HepG2 (cell line): ENCODE data around the gene GABRB3. TPM values are rescaled to one million over a fixed set of nuclear protein-coding genes. Genes with fewer than 3 reads are reported as not detected.

Experiments used
- ATAC-seq: fragments of 200-7000 bp; cut with Tn5 transposase; 3 replicates; pipeline ENCODE4 v1.9.1; 2020; ENCODE audit warnings: mild to moderate bottlenecking, moderate library complexity
- BruUV-seq: library from RNA; stranded (reverse); fragments of 400-500 nt; replicated peaks from 2 replicates; lab custom pipeline; 2021; lab: Mats Ljungman, UMichigan
- CTCF ChIA-PET: fragments of 300-600 bp; formaldehyde crosslinking; extraction: SDS; loops from one replicate; lab custom pipeline; 2021; ENCODE audit warnings: low total read pairs, inconsistent platforms, low intra/inter-chr PET ratio; lab: Yijun Ruan, JAX
- POLR2A ChIA-PET: fragments of 350-600 bp; sonication (Branson Sonifier 250); formaldehyde crosslinking; loops from one replicate; lab custom pipeline; 2020; ENCODE audit warnings: antibody characterized with exemption, inconsistent platforms; lab: Yijun Ruan, JAX
- DNase-seq: peaks from one replicate; pipeline ENCODE4 v3.0.0-alpha.2; 2015; ENCODE audit warnings: low spot score
- FAIRE-seq: peaks from 3 replicates; lab custom pipeline; 2011; peaks lifted over from hg19 to GRCh38; lab: Jason Lieb, UNC
- H2AFZ ChIP-seq: one replicate; pipeline ENCODE4 v1.6.1; 2011; ENCODE audit warnings: low read length, inconsistent platforms
- H3K27ac ChIP-seq: fragments of 300-600 bp; 3 replicates; pipeline ENCODE4 v1.8.0; 2011; ENCODE audit warnings: mixed run types, mild to moderate bottlenecking, mixed read lengths, low read length, inconsistent platforms; ENCODE audit not compliant: insufficient read depth; ENCODE audit errors: extremely low read length
- H3K27me3 ChIP-seq, 2 experiments: fragments of 200-600 bp in 1 of 2; 2 replicates in 1 of 2; 3 replicates in 1 of 2; pipeline versions ENCODE4 v1.6.0 to v1.8.0; 2011; ENCODE audit warnings: low read length in 2 of 2, mild to moderate bottlenecking in 2 of 2, moderate library complexity in 2 of 2, inconsistent platforms in 1 of 2; ENCODE audit not compliant: insufficient read depth in 2 of 2, control insufficient read depth in 1 of 2
- H3K36me3 ChIP-seq, 2 experiments: fragments of 200-600 bp in 1 of 2; replicated peaks in 1 of 2; 2 replicates in 1 of 2; 3 replicates in 1 of 2; pipeline versions ENCODE4 v1.5.1 to v1.8.0; 2011; ENCODE audit warnings: low read length in 2 of 2, inconsistent platforms in 1 of 2; ENCODE audit not compliant: insufficient read depth in 2 of 2, control insufficient read depth in 1 of 2
- H3K4me1 ChIP-seq: 2 replicates; pipeline ENCODE4 v1.5.1; 2012; ENCODE audit warnings: low read length, inconsistent platforms; ENCODE audit not compliant: insufficient read depth
- H3K4me2 ChIP-seq: 2 replicates; pipeline ENCODE4 v1.6.0; 2011; ENCODE audit warnings: low read depth, low read length, inconsistent platforms
- H3K4me3 ChIP-seq, 3 experiments: fragments of 200-600 bp in 1 of 3; sonication (generic), shearing (Covaris generic) in 1 of 3; replicated peaks in 1 of 3; 2 replicates each; pipeline ENCODE4 v1.5.1; 2011 to 2016; ENCODE audit warnings: low read length in 3 of 3, inconsistent platforms in 2 of 3, low read depth in 2 of 3, mild to moderate bottlenecking in 2 of 3, control low read depth in 1 of 3, mixed read lengths in 1 of 3; ENCODE audit not compliant: insufficient read depth in 1 of 3
- H3K79me2 ChIP-seq: one replicate; pipeline ENCODE4 v1.6.1; 2011; ENCODE audit warnings: low read length, inconsistent platforms; ENCODE audit not compliant: insufficient read depth
- H3K9ac ChIP-seq: 2 replicates; pipeline ENCODE4 v1.6.0; 2011; ENCODE audit warnings: mild to moderate bottlenecking, low read depth, low read length, inconsistent platforms; ENCODE audit not compliant: insufficient read depth
- H3K9me3 ChIP-seq: 2 replicates; pipeline ENCODE4 v1.5.1; 2012; ENCODE audit warnings: mild to moderate bottlenecking, low read length
- H4K20me1 ChIP-seq: 2 replicates; pipeline ENCODE4 v1.6.0; 2011; ENCODE audit warnings: inconsistent platforms, mild to moderate bottlenecking, low read length, moderate library complexity; ENCODE audit not compliant: insufficient read depth
- BRD4 ChIP-seq: sonication (generic); formaldehyde crosslinking; IDR thresholded peaks from 2 replicates; pipeline ENCODE4 v1.4.0; 2020; ENCODE audit warnings: missing genetic modification reagents
- DMAP1 ChIP-seq: IDR thresholded peaks from 2 replicates; pipeline ENCODE4 v1.6.1; 2016
- DR1 ChIP-seq: sonication (generic); formaldehyde crosslinking; IDR thresholded peaks from 2 replicates; pipeline ENCODE4 v1.8.0; 2021; ENCODE audit warnings: mild to moderate bottlenecking, missing genetic modification reagents, inconsistent platforms
- FIP1L1 ChIP-seq: fragments of 200-400 bp; formaldehyde crosslinking; IDR thresholded peaks from 2 replicates; pipeline ENCODE4 v1.6.1; 2018; ENCODE audit warnings: low read depth, mild to moderate bottlenecking, low read length, moderate library complexity, borderline replicate concordance; ENCODE audit not compliant: insufficient read depth
- KDM2A ChIP-seq: sonication (generic); formaldehyde crosslinking; IDR thresholded peaks from 2 replicates; pipeline ENCODE4 v1.4.0; 2020; ENCODE audit warnings: low read depth, missing genetic modification reagents, borderline replicate concordance
- PAWR ChIP-seq: sonication (generic); formaldehyde crosslinking; IDR thresholded peaks from 2 replicates; pipeline ENCODE4 v1.4.0; 2020; ENCODE audit warnings: missing genetic modification reagents, mild to moderate bottlenecking, borderline replicate concordance
- POLR2AphosphoS2 ChIP-seq: IDR thresholded peaks from 2 replicates; pipeline ENCODE4 v1.6.1; 2011; ENCODE audit warnings: low read depth, low read length, improper control_type of control experiment
- POLR2G ChIP-seq: fragments of 200-400 bp; formaldehyde crosslinking; IDR thresholded peaks from 2 replicates; pipeline ENCODE4 v1.6.1; 2018; ENCODE audit warnings: mild to moderate bottlenecking, low read depth, low read length, moderate library complexity
- ZFP91 ChIP-seq: sonication (generic); formaldehyde crosslinking; IDR thresholded peaks from 2 replicates; pipeline ENCODE4 v1.9.0; 2022; ENCODE audit warnings: missing genetic modification reagents, mild to moderate bottlenecking, borderline replicate concordance
- ZNF235 ChIP-seq: sonication (generic); formaldehyde crosslinking; IDR thresholded peaks from 2 replicates; pipeline ENCODE4 v1.8.1; 2023; ENCODE audit warnings: mild to moderate bottlenecking, missing genetic modification reagents, borderline replicate concordance
- ZNF577 ChIP-seq: sonication (generic); formaldehyde crosslinking; IDR thresholded peaks from 2 replicates; pipeline ENCODE4 v1.4.0; 2020; ENCODE audit warnings: mild to moderate bottlenecking, low read depth, missing genetic modification reagents, borderline replicate concordance
- ZNF883 ChIP-seq: sonication (generic); formaldehyde crosslinking; IDR thresholded peaks from 2 replicates; pipeline ENCODE4 v1.5.1; 2020; ENCODE audit warnings: mild to moderate bottlenecking, missing genetic modification reagents; ENCODE audit errors: not compliant biosample characterization
- WGBS: methylation state at CpG from one replicate; pipeline ENCODE4 v1.1.6; 2017; ENCODE audit warnings: low lambda C conversion rate; 5-methylcytosine and 5-hydroxymethylcytosine counted together
- in situ Hi-C: cut with HindIII; loops from 2 replicates; pipeline ENCODE4 v1.10.0; 2017; ENCODE audit warnings: low pct_unique_long_range_greater_than_20kb; ENCODE audit not compliant: extremely low pct_ligation_motif_present
- intact Hi-C: fragments of 100-400 bp; cut with micrococcal nuclease; formaldehyde crosslinking; loops from one replicate; pipeline ENCODE4 v1.10.0; 2022; ENCODE audit not compliant: unreplicated experiment
- polyA plus RNA-seq, 8 experiments: library from polyadenylated mRNA; depleted of rRNA in 3 of 8; stranded (reverse) in 7 of 8; unstranded in 1 of 8; fragments of >200 nt; fragmentation: Illumina TruSeq in 4 of 8; extraction: Trizol in 4 of 8; gene quantifications; 2 replicates each; pipeline versions ENCODE4 v1.2.1 to v1.2.3, GENCODE V29; 2011 to 2016; ENCODE audit warnings: low read depth in 4 of 8, missing spikeins in 1 of 8, mixed read lengths in 1 of 8; ENCODE audit not compliant: insufficient read depth in 1 of 8
- total RNA-seq, 5 experiments: library from RNA; depleted of rRNA; stranded (reverse); fragments of >200 nt; fragmentation: Illumina TruSeq; extraction: Trizol; gene quantifications; 2 replicates each; pipeline ENCODE4 v1.2.3, GENCODE V29; 2016; ENCODE audit warnings: low read depth in 1 of 5

Gene GABRB3
- total and polyA plus RNA-seq, 2 of the 13 experiments (the other 11 are each of a cell fraction or from before 2014, with no cell fraction given), result not detected

DNA sequence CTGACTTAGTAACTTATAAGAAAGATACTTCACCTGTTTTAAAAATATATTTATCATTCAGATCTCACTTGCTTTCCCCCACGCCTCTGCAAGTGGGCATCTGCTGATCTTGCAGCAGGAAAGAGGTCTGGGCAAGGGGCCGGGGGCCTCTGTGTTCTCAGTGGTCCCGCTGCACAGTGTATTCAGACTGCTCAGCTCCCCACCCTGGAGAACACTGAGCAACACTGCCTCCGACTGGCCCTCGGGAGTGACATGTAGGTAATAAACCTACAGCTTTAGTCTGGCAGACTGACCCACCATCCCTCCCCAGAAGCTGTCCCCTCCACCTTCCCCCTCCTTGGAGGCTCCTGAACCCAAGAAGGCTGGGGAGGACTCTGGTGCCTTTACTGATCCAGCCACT, 43.8 kb downstream of the GABRB3 start:
- H3K27me3 ChIP-seq, result no peaks in the 10 kb centered on the region
- peaks cover 91% of the 10 kb centered on the region for H3K9me3 ChIP-seq
- H2AFZ ChIP-seq, result no peak overlapping the region
- TF ChIP-seq FIP1L1, result no peak
- TF ChIP-seq ZNF883 (CRISPR knock-in tag), result no peak
- TF ChIP-seq PAWR (CRISPR knock-in tag), result no peak
- no peak for TF ChIP-seq ZNF577 (CRISPR knock-in tag)
- TF ChIP-seq KDM2A (CRISPR knock-in tag), result no peak
- TF ChIP-seq ZNF235 (CRISPR knock-in tag), result no peak
- TF ChIP-seq POLR2G, result no peak
- TF ChIP-seq BRD4, result no peak
- no peak for TF ChIP-seq POLR2AphosphoS2
- TF ChIP-seq ZFP91, result no peak
- no peak for TF ChIP-seq DMAP1 (CRISPR knock-in tag)
- no peak for TF ChIP-seq DR1 (CRISPR knock-in tag)
- ChIA-PET POLR2A (no interaction called here), CTCF (no interaction called here)
- no peaks in the 10 kb centered on the region for H3K36me3 ChIP-seq
- intact Hi-C loops (no loop called here), in situ Hi-C loops (no loop called here)
- H4K20me1 ChIP-seq, result no peaks in the 10 kb centered on the region
- no TSS peak for BruUV-seq
- no peaks in the 10 kb centered on the region for H3K4me1 ChIP-seq
- H3K79me2 ChIP-seq, result no peaks in the 10 kb centered on the region
- H3K27ac ChIP-seq, result no peak overlapping the region
- ATAC-seq (no peak), DNase-seq (no peak), FAIRE-seq (no peak)
- H3K4me3 ChIP-seq, result no peak overlapping the region
- WGBS, result 15% methylated on average over 4 of the region's 5 CpGs
- H3K4me2 ChIP-seq, result no peak overlapping the region
- no peak overlapping the region for H3K9ac ChIP-seq
